Measurements from ENCODE around the gene C18orf54.

DNA sequence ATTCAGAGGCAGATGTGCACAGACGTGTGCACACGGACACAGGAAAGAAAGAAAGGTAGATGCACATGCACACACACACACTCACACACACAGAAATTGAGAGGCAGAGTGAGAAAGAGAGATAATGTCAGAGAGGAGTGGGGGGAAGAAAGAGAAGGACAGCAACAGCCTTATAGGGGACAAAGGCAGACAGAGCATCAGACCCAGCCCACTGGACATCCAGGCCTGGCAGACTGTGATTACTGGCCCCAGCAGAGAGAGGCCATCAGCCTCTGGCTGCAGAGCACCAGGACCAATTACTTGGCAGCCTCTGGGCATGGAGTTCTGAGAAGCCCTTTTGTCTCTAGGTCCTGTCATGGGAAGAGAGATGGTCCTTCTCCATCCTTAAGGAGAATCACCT is 66.1 kb downstream of the C18orf54 start:
- TF ChIP-seq, protein P1, sequence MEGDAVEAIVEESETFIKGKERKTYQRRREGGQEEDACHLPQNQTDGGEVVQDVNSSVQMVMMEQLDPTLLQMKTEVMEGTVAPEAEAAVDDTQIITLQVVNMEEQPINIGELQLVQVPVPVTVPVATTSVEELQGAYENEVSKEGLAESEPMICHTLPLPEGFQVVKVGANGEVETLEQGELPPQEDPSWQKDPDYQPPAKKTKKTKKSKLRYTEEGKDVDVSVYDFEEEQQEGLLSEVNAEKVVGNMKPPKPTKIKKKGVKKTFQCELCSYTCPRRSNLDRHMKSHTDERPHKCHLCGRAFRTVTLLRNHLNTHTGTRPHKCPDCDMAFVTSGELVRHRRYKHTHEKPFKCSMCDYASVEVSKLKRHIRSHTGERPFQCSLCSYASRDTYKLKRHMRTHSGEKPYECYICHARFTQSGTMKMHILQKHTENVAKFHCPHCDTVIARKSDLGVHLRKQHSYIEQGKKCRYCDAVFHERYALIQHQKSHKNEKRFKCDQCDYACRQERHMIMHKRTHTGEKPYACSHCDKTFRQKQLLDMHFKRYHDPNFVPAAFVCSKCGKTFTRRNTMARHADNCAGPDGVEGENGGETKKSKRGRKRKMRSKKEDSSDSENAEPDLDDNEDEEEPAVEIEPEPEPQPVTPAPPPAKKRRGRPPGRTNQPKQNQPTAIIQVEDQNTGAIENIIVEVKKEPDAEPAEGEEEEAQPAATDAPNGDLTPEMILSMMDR (IDR thresholded peaks at IDR 0.05), result no peak
- TF ChIP-seq EZH2 (IDR thresholded peaks at IDR 0.05) (no peak), EZH2phosphoT487 (IDR thresholded peaks at IDR 0.05) (no peak)

All from neural progenitor cell (in vitro differentiated cells).